GM10847 (cell line): Measurements from ENCODE around the gene JTB.

Experiments used
- POLR2A ChIP-seq: IDR thresholded peaks from 2 replicates; pipeline ENCODE4 v1.6.1; 2011; ENCODE audit not compliant: insufficient read length; ENCODE audit errors: extremely low read depth

Gene JTB

DNA sequence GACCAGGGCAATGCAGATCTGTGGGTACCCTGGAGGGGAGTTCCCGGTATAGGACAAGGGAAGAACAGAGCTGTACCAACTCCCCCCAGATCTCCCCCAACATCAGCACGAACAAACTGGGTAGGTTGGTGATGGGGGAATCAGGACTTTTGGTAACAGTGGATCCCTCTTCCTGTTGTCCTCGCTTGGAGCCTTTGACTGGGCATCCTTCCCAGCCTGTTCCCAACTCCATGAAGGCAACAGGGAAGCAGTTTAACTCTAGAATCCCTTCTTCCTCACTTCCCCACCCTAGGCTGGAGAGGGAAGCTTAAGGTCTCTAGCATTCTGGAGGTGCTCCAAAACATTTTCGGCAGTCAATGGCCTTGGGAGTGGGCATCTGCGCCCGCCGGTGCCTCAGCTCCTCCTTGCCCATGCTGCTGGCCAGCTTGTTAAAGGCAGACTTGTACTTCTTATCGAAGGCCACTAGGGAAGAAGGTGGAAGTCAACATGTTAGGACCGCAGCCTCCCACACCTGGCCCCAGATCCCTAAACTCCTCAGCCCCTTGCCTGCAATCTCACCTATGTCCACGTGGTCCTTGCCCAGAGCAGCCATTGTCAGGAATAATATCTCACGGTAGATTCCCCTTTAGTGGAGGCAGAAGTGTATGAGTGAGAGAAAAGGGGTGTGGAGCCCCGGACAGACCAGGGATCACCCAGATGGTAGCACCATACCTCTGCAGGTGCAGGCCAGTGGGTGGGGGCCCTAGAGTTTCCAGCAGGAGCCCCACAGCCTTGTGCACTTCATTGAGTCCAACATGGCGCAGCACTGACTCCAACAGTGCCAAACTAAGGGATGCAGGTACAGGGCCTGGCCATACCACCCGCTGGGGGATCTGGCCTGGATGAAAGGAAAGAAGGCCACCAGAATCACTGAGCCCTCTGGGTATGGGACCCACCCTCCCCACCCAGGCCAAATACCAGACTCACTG lies 47.2 kb downstream of the JTB start:
- no peak for TF ChIP-seq POLR2A

DNA sequence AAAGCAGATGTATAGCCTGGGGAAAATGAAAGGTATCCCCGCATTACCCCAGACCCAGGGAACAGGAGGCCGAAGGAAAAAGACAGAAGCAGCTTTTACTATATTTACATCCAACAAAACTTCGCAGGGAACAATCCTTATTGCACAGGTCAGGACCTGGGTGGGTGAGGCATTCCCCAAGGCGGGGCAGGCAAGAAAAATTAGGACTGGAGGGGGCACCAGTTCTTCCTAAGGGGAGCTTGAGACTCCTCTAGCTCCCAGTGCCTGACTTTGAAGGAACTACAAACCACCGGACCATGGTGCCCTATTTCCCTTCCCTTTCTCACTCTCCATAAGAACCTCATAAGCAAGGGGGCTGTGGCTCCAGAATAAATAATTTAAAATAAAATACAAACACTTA lies 48.0 kb downstream of the JTB start:
- no peak for TF ChIP-seq POLR2A

DNA sequence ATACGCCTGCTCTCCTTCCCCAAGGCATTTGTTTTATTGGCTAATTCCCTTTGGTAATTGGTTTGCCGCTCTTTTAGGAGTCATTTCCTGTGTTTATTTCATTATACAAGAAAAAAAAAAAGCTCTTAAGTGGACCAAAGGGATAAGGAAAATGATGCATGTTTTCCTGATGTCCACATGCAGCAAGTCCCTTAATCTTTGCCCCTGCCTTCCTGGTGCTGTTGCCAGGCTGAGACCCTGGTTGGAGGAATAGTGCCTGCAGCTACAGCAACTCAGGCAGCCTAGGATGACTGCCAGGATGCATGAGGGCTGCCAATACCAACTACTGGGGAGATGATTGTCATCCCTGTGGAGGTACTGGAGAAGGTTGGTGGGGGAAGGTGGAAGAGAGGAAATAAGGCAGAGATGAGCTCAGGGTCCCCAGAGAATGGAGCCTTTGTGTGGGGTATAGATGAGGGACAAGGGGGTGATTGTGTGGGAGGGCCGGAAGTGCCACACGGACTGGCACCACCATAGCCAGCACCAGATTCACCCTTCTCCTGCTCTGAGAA lies 48.6 kb downstream of the JTB start:
- no peak for TF ChIP-seq POLR2A

DNA sequence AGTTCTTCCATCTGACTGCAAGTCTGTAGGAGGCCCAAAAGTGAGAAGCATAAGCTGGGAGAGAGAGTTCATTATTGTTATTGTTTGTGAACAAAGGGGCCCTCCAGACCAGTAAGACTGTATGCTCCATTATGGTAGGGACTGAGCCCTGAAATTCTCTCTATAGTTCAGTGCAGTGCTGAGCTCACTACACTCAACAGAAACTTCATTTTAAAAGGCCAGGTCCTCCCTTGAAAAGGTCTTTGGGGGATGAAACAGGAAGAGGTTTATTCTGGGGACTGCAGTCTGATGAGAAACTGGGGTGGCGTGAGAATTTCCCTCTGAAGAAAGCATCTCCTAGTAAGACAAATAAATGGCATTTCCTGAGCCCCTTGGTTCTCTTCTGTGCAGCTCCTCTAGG lies 49.2 kb downstream of the JTB start:
- no peak for TF ChIP-seq POLR2A

DNA sequence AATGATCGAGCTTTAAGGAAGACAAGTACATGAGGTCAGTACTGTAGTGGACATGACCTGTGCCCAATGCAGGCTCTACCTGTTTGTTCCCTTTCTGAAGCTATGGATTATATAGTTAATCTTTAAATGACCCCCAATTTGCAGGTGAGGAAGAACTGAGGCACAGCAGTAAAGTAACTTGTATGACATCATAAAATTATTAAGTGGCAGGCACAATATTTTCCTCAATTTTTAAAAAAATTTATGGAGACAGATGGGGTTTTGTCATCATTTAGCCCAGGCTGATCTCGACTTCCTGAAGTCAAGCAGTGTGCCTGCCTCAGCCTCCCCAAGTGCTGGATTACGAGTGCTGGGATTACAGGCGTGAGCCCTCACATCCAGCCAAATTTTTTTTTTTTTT lies 51.1 kb downstream of the JTB start:
- no peak for TF ChIP-seq POLR2A
